Measurements from ENCODE around the gene PTP4A2.

PTP4A2 gene

DNA sequence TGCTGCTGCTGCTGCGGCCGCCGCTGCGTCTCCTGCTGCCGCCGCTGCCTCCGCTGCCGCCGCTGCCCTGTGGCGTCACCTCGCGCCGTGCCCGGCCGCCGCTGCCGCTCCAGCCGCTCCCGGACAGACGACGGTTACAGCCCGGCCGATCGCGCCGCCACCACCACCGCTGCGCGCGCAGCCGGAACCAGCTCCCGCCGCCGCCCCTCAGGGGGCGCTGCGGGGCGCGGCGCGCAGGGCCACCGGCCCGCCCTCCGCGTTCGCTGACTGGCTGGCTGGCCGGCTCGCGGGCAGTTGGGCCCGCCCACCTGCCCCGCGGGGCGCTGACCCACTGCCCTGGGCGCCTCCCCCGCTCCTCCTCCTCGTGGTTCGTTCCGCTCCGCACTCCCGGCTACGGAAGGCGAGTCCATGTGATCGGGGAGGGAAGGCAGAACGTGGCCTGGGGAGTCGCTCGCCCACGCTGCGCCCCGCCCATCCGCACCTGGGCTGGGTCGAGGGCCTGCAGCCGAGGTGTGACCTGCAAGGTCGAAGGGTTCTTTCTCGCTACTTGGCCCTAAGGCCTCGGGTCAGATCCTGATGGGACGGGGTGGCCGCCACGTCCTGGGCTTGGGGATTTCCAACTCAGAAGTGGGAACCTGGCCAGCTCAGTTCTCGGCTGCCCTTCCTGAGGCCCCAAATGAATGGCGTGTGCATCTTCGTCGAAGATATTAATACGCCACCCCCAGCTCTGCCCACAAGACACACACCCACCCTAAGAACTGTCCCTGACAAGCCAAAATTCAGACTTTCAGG lies at the start of gene PTP4A2:
TSS of gene PTP4A2 (minus strand) at position 185 of the 792 bp plus-strand sequence. CDS start 19,303 bp downstream, outside the sequence.
- DNase-seq (ENCODE audit: low read depth) = peak; percentile 94

DNA sequence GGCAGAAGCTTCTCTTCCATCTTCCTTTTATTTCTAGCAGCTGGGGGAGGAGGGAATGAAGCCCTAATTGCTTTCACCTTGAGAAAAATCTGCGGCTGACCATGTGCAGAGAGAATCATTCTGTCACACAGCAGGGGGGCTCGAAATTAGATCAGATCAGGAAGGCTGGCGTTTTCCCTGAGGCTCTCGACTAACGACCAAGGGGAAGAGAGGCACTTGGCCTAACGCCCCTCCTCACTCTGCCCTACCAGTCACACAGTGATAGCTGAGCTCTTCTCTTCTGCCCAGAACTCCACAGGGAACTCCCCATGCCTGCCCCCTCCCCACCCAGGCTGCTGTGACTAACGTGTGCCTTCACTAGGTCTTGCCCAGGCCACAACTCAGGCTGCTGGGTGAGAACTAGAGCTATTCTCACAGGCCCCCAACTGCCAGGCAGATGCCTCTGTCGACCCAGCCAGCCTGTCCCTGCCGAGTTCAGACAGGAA lies 49.0 kb upstream of the PTP4A2 start:
- no peak for DNase-seq (ENCODE audit: low read depth)

DNA sequence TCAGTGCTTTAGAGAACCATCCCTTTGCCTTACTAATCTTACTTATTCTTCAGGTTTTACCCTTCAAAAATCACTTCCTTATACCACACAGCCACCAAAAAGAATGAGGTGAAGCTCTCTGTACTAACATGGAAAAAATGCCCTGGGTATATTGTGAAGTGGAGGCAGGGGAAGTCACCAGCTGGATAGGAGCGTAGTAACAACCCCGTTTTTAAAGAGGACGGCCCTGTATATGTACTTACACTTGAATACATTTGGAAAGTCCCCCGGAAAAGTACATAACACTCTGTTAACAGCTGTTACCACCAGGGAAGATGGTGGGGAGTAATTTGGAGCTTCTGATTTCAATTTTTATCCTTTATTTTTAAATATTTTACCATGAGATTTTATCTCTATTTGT lies 47.3 kb upstream of the PTP4A2 start:
- no peak for DNase-seq (ENCODE audit: low read depth)

DNA sequence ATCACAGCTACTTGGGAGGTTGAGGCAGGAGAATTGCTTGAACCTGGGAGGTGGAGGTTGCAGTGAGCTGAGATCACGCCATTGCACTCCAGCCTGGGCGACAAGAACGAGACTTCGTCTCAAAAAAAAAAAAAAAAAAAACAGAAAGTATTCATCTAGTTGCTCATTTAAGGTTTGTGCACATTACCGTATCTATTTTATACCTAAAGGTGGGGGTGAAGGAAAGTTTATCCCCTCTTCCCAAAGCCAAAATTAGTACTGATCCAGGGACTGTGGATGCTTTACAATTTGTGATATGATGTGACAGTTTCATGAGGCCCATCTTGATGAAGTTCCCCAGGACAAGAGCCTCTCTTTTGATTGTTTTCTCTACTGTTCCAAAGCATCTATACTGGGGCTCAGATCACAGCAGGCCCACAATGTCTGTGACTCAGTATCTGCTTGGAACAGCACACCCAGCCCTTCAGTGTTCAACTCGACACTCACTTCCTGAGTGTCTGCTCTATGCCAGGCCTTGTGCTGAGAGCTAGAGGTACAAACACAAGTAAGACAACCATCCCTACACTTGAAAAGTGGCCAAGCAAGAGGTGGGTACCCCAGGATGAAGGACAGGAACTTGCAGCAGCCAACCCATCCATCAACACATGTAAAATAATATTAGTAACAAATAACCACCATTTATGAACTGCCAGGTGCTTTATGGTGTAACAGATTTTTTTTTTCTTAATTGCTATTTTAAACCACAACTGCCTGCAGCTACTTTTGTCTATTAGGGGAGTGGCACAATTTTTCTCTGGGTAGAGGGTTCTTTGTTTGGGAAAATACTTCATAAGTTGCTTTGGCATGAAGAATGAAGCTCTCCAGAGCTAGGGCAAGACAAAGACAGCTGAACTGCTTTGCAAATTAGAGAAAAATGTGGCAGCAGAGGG lies 46.5 kb upstream of the PTP4A2 start:
- peak; percentile 26 for DNase-seq (ENCODE audit: low read depth)

DNA sequence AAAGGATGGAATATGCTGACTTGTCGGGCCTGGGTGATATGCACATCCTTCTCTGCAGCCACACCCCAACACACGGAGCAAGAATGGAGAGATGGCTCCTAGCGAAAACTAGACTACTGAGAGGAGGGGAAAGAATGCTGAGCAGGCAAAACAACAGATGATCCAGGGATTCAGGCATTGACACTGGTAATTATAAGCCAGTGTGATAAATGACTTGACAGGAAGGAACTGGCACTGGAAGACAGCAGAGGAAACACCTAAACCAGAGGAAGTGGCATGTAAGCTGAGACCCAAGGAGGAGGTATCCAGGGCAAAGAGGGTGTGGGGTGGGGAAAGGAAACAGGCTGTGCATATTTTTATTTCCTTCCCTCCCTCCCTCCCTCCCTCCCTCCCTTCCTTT lies 43.8 kb upstream of the PTP4A2 start:
- DNase-seq (ENCODE audit: low read depth) = no peak

DNA sequence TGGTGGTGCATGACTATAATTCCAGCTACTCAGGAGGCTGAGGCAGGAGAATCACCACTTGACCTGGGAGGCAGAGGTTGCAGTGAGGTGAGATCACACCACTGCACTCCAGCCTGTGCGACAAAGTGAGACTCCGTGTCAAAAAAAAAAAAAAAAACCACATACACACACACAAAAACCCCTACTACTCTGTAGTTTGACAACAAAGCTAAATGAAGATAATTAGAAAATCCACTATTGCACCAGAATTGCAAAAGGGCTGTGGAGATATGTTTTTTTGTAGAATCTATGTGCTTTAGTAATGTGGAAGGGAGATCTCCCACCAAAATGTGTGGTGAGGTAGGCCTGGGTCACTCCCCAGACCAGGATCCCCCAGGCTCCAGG lies 43.3 kb upstream of the PTP4A2 start:
- DNase-seq (ENCODE audit: low read depth) = no peak

DNA sequence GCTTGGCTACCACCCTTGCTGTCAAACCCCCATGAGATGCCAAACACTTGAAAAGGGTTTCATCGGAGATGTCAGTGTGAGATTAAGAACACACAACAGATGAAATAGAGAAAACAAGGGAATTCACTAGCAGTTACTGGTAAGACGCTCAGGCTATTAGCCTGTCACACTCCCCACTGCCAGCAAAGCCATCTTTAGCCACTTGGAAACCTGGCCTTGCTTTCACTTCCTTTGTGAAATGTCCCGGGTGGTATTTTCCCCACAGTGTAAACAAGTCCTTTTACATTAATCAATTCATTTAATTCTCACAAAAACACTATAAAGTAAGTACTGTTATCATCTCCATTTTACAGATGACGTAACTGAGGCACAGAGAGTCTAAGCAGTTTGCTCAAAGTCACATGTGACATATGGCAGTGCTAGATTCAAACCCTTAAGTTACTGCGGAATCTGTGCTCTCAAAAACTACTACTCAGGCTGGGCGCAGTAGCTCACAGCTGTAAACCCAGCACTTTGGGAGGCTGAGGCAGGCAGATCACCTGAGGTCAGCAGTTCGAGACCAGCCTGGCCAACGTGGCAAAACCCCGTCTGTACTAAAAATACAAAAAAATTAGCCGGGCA lies 42.8 kb upstream of the PTP4A2 start:
- DNase-seq (ENCODE audit: low read depth) = no peak

DNA sequence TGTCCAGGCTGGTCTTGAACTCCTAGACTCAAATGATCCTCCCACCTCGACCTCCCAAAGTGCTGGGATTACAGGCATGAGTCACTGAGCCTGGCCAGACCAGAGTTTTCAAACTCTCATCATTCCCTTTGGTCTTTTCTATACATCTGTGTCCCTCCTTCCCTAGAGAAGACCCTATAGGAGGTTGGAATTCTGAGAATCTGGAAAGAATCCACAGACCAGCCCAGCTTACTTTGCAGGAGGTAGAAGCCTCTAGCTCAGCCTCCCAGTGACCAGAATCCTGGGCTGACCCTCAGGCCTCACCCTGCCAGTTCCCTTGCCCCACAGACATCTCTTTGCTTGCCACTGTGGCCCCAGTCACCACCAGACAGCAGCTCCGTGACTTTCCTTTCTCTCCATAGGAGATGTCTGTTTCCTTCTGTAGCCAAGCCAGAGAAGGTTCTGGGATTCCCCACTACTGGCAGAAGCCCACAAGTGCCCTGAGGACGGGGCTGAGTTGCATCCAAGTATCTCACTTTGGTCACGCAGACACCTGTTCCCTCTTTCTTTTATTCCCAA lies 40.8 kb upstream of the PTP4A2 start:
- DNase-seq (ENCODE audit: low read depth) = no peak

DNA sequence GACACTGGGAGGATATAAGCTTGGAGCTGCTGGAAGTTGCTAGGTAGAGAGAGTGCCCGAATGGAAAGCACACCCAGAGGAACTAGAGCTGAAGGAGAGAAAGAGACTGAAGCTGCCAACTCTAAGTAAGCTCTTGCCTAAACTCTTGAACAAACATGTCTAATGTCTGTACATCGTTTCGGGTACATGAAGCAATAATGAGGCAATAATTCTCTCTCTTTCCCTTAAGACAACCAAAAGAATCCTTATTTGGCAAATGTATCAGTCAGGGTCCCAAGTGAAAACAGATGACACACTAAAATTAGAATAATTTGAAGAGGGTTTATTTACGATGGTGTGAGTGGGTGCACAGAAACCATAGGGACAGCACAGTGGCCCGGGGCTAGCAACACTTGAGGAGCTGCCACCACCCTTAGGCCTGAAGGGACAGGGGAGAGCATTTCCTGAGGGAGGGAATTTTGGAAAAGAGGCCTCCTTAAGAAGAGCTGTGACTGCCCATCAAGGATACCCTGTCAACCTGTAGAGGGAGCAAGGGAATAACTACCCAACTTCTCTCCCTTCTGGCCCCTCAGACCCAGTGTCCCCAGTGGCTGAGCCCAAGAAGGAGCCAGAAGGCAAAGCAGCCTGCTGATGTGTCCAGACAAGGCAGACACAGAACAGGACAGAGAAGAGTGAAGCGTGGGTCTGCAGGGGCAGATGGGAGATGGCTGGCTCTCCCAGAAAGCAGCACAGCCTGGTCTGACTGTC lies 39.4 kb upstream of the PTP4A2 start:
- peak; percentile 81 for DNase-seq (ENCODE audit: low read depth)

DNA sequence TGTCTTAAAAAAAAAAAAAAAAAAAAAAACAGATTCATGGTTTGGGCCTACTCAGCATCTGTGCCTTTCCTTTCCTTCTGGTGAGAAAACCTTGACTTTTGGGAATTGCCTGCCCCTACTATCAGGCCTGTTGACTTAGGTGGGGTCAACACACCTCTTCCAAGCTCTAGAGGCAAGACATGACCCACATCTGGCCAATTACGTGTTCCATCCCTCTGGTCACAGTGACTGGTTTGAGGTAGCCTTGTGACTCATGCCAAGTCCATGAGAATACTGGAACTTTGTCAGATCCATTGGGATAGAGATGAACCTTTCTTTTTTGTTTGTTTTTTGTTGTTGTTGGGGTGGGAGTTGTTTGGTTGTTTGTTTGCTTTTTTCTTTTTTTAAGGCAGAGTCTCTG lies 38.2 kb upstream of the PTP4A2 start:
- peak; percentile 24 for DNase-seq (ENCODE audit: low read depth)

DNA sequence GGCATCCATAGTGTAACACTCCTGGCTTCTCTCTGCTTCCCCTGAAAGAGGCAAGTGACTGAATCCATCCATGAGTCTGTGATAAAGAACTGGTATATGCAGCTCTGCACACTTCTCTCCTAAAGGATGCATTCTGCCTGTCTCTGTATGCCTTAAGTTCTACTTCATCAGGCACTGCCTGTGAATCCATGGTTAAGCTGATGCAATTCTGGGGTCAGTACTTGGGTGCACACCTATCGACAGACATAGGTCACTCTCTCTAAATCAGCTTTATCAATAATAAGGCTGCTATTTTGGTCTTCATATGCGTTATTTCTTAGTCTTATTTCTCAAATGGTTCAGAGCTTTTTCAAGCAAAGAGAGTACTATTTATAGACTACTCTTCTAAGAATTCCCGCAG lies 32.7 kb upstream of the PTP4A2 start:
- DNase-seq (ENCODE audit: low read depth) = no peak

DNA sequence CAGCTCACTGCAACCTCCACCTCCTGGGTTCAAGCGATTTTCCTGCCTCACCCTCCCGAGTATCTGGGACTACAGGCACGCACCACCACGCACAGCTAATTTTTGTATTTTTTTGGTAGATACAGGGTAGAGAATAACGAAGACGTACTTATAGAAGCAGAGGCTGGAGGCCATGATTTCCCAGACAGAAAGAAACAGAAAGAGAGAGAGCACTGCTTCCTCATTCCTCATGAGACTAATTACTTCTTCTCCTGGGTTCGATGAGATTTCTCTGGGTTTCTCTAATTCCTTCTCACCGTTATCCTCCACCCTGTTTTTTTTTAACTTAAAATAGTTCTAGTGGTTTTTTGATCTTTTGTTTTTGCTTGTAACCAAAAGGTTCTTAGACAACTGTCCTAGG lies 23.4 kb upstream of the PTP4A2 start:
- DNase-seq (ENCODE audit: low read depth) = no peak

DNA sequence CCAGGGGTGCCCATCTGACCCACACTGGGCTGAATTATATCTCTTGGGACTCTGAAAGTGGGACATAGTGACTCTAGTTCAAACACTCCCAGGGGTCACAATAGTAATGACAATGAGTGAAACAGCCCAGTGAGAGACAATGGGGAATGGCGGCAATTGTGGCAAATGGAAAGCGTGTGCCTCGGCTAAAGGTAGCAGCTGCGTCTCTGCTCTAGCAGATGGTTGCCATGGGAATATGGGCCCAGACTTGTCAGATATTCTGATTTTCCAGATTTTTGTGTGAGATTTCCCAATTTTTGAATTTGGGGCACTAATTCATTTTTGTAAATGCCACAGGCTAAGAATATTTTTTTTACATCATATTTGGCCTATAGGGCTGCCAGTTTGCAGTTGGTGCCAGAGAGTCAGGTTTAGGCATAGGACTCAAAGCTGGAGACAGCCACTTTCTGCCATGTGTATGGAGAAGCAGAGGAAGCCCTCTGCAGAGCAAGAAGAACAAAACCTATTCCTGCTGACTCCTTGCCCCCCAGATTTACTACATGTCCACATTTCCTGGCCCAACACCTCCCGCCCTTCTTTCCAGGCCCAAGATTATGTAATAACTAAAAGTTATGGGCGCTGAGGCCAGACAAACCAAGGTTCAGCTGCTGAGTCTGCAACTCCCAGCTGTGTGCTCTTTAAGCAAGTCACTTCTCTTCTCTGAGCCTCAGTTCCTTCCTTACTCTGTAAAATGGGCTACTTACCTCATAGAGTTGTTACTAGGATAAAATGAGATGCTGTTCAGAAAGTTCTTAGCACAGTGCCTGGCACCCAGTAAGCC lies 21.6 kb upstream of the PTP4A2 start:
- no peak for DNase-seq (ENCODE audit: low read depth)

DNA sequence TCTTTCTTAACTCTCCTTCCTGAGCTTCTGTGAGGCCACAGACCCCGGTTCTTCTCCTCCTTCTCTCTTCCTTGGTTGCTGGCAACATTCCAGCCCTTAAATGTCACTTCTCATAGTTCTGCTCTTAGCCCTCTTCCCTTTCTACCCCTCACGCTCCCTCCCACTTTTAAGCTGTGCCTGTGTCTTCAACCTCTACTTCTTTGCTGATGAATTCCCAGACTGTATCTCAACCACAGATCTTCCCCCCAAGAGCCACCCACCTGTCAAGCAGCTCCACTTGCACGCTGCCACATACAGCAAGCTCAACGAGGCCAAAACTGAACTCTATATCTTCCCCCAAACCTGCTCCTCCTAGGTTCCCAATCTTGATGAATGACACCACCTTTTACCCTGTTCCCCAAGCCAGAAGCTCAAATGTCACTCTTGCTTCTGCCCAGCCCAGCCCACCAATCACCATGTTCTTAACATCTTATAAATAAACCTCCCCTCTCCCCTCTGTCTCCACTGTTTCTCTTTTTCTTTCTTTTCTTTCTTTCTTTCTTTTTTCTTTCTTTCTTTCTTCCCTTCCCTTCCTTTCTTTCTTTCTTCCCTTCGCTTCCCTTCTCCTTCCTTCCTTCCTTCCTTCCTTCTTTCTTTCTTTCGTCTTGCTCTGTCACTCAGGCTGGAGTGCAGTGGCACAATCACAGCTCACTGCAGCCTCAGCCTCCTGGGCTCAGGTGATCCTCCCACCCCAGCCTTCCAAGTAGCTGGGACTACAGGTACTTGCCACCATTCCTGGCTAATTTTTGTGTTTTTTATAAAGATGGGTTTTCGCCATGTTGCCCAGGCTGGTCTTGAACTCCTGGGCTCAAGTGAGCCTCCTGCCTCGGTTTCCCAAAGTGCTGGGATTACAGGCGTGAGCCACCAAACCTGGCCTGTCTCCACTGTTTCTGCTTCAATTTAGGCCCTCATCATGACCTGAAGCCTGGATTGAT lies 19.8 kb upstream of the PTP4A2 start:
- peak; percentile 17 for DNase-seq (ENCODE audit: low read depth)

DNA sequence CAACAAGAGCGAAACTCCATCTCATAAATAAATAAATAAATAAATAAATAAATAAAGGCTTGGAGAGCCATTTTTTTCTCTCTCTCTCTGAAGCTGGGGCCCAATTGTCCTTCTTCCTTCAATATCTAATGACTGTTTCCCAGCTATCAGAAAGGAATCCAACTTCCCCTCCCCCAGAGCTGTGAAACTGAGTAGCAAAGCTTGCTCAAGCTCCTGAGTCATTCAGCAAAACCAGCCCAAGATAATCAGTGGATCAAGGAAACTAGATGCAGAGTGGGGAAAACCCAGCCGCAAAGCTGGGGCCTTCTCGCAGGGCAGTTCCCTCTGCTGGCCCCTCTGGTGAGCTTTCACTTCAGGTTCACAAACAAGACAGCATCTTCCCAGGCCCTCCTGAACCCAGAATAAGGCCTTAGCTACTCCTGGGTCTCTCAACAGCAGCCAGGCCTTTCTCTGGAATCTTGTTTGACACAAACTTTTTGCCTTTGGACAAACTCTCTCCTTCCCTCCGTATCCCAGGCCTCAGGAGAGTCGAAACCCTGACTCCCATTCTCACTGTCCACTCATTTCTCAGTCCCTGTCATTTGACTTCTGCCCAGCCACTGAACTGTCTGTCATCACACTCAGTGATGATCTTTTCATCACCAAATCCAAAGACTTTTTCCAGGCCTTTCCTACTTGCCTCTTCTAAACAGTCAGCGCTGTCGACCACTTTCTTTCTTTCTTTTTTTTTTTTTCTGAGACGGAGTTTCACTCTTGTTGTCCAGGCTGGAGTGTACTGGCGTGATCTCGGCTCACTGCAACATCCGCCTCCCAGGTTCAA lies 18.0 kb upstream of the PTP4A2 start:
- DNase-seq (ENCODE audit: low read depth) = peak; percentile 100

DNA sequence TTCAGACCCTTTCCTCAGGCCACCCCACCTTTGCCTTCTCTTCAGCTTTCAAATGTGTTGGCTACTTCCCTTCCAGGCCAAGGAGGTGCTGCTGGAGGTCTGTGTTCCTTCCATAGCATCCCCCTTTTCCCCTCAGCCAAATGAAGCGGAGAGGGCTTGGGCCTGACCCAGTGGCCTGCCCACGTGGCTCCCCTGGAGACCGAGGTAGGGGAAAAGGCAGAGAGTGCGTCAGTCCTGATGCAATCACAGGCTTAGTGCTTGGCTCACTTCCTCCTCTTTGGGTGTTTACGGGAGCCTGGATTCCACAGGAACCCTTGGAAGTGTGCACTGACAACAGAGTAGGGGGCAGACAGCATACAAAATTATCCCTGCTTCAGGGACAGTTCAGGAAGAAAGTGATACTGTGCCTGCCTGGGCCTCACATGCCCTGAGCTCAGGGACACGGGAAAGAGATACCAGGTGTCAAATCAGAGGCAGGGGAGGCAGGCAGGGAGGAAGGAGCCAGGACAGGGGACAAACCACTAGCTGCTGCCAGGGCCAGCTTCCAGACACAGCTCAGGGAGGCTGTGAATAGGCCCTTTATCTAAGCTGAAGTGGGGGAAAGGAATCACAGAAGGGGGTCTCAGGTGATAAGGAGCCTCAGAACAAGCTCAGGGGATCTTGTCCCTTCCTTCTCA lies 16.6 kb upstream of the PTP4A2 start:
- DNase-seq (ENCODE audit: low read depth) = peak; percentile 98

DNA sequence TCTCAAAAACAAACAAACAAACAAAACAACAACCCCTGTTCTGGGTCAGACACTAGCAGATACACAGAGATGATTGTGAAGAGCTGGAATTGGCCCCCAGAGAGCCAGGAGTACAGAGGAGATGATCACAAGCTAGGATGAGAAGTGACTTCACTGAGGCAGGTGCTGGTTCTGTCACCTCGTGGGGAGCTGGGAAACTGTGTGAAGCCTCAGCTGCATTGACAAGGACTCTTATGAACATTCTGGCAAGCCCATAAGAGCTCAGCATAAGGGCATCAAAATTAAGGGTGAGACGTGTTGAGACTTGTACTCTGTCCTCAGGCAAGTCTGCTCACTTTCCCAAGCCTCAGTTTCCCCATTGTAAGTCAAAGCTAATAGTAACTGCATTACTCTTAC lies 14.7 kb upstream of the PTP4A2 start:
- DNase-seq (ENCODE audit: low read depth) = no peak

DNA sequence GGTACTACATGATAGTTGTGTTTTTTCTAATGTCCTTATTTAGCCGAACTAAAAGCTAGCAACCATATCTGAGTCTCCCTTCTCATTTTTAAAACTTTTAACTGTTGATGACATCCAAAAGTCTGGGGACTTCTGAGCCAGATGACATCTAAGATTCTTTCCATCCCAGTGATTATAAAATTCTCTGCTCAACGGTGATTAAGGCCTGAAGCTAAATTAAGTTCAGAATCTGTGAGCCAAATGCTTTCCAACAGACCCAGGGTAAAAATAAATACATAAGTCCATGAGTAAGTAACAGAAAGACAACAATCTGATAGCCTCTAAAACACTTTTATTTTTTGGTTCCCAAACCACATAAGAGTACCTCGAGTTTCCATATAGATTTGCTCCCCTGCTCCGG lies 13.1 kb upstream of the PTP4A2 start:
- DNase-seq (ENCODE audit: low read depth) = no peak
